Neuron (in vitro differentiated cells): Measurements from ENCODE around the gene FAM161B.

Source experiments
- H2AFZ ChIP-seq: one replicate; pipeline ENCODE4 v1.6.1; 2013; ENCODE audit warnings: low read depth, mild to moderate bottlenecking, inconsistent platforms, low read length, moderate library complexity
- H3K27me3 ChIP-seq: one replicate; pipeline ENCODE4 v1.6.1; 2013; ENCODE audit warnings: low read length; ENCODE audit not compliant: insufficient read depth
- H3K36me3 ChIP-seq: one replicate; pipeline ENCODE4 v1.6.1; 2013; ENCODE audit warnings: low read length; ENCODE audit not compliant: insufficient read depth
- H3K4me1 ChIP-seq: one replicate; pipeline ENCODE4 v1.6.1; 2013; ENCODE audit warnings: low read length; ENCODE audit not compliant: insufficient read depth
- H3K4me3 ChIP-seq: 2 replicates; pipeline ENCODE4 v1.5.1; 2013; ENCODE audit warnings: mild to moderate bottlenecking, low read length, moderate library complexity
- H3K9me3 ChIP-seq: one replicate; pipeline ENCODE4 v1.6.1; 2013; ENCODE audit warnings: low read length

Gene FAM161B

GRCh38 chr14:73886449-73887317 is 63.2 kb downstream of the FAM161B start, which contains the start of gene ZNF410:
TSS of gene ZNF410 (plus strand) at chr14:73886859. CDS start at chr14:73892176, 5,317 bp downstream.
- peaks cover 2% of the 10 kb centered on the region for H3K36me3 ChIP-seq
- H3K4me3 ChIP-seq = peak within 1 kb of the TSS; percentile 74
- peak within 1 kb of the TSS; percentile 75 for H2AFZ ChIP-seq
- no peaks in the 10 kb centered on the region for H3K9me3 ChIP-seq
- H3K4me1 ChIP-seq = peaks cover 19% of the 10 kb centered on the region
- H3K27me3 ChIP-seq = no peaks in the 10 kb centered on the region

GRCh38 chr14:73884438-73885190 is 65.3 kb downstream of the FAM161B start:
- no peaks in the 10 kb centered on the region for H3K27me3 ChIP-seq
- H3K4me3 ChIP-seq = no peak overlapping the region
- H3K4me1 ChIP-seq = peaks cover 17% of the 10 kb centered on the region
- H2AFZ ChIP-seq = no peak overlapping the region
- no peaks in the 10 kb centered on the region for H3K9me3 ChIP-seq
- H3K36me3 ChIP-seq = no peaks in the 10 kb centered on the region
